SK-N-SH treated with all-trans-retinoic acid at 6 μM for 48 hours (cell line): ENCODE results near the gene RPL27A.

Experiments
- ATAC-seq: fragments of 200-7000 bp; cut with Tn5 transposase; 3 replicates; pipeline ENCODE4 v1.9.1; 2020; ENCODE audit warnings: mild to moderate bottlenecking, moderate library complexity
- ARNTL ChIP-seq: fragments of 450-650 bp; formaldehyde crosslinking; IDR thresholded peaks from 2 replicates; pipeline ENCODE4 v1.5.0; 2020; ENCODE audit warnings: low read depth, mild to moderate bottlenecking, moderate library complexity, borderline replicate concordance
- BACH2 ChIP-seq: fragments of 250-450 bp; sonication (Bioruptor Pico); IDR thresholded peaks from 2 replicates; pipeline ENCODE4 v1.9.0; 2021; ENCODE audit warnings: mild to moderate bottlenecking, borderline replicate concordance
- CSDC2 ChIP-seq: fragments of 250-450 bp; sonication (Bioruptor Pico); IDR thresholded peaks from 2 replicates; pipeline ENCODE4 v1.5.0; 2020; ENCODE audit warnings: mild to moderate bottlenecking, moderate library complexity
- CSRNP3 ChIP-seq: fragments of 250-450 bp; sonication (Bioruptor Pico); IDR thresholded peaks from 2 replicates; pipeline ENCODE4 v1.5.1; 2021; ENCODE audit warnings: mild to moderate bottlenecking, moderate library complexity
- ESRRG ChIP-seq: fragments of 250-450 bp; sonication (Bioruptor Pico); IDR thresholded peaks from 2 replicates; pipeline ENCODE4 v1.6.1; 2021; ENCODE audit warnings: mild to moderate bottlenecking
- GLIS3 ChIP-seq: fragments of 250-450 bp; sonication (Bioruptor Pico); IDR thresholded peaks from 2 replicates; pipeline ENCODE4 v1.5.0; 2020; ENCODE audit warnings: mild to moderate bottlenecking, moderate library complexity
- ISL1 ChIP-seq: fragments of 250-450 bp; sonication (Bioruptor Pico); IDR thresholded peaks from 2 replicates; pipeline ENCODE4 v2.1.2; 2022; ENCODE audit warnings: mild to moderate bottlenecking, moderate library complexity
- OSR1 ChIP-seq: fragments of 250-450 bp; sonication (Bioruptor Pico); IDR thresholded peaks from 2 replicates; pipeline ENCODE4 v1.8.0; 2022; ENCODE audit warnings: moderate library complexity, mild to moderate bottlenecking, inconsistent platforms
- PPARA ChIP-seq: fragments of 250-450 bp; sonication (Bioruptor Pico); IDR thresholded peaks from 2 replicates; pipeline ENCODE4 v1.5.0; 2020; ENCODE audit warnings: mild to moderate bottlenecking, borderline replicate concordance
- RARB ChIP-seq: fragments of 250-450 bp; sonication (Bioruptor Pico); IDR thresholded peaks from 2 replicates; pipeline ENCODE4 v1.8.0; 2021; ENCODE audit warnings: mild to moderate bottlenecking, moderate library complexity
- SNAI2 ChIP-seq: fragments of 250-450 bp; sonication (Bioruptor Pico); IDR thresholded peaks from 2 replicates; pipeline ENCODE4 v1.5.0; 2020; ENCODE audit warnings: mild to moderate bottlenecking, moderate library complexity
- TOX ChIP-seq: fragments of 250-450 bp; sonication (Bioruptor Pico); IDR thresholded peaks from 2 replicates; pipeline ENCODE4 v1.8.0; 2021; ENCODE audit warnings: mild to moderate bottlenecking, moderate library complexity, borderline replicate concordance
- ZC3H10 ChIP-seq: fragments of 250-450 bp; sonication (Bioruptor Pico); IDR thresholded peaks from 2 replicates; pipeline ENCODE4 v1.5.1; 2021; ENCODE audit warnings: mild to moderate bottlenecking, moderate library complexity
- ZFP3 ChIP-seq: fragments of 250-450 bp; sonication (Bioruptor Pico); IDR thresholded peaks from 2 replicates; pipeline ENCODE4 v1.5.0; 2020; ENCODE audit warnings: mild to moderate bottlenecking, moderate library complexity
- ZFP30 ChIP-seq: fragments of 450-650 bp; formaldehyde crosslinking; IDR thresholded peaks from 2 replicates; pipeline ENCODE4 v1.5.0; 2022; ENCODE audit warnings: mild to moderate bottlenecking, moderate library complexity
- ZNF565 ChIP-seq: fragments of 450-650 bp; formaldehyde crosslinking; conservative IDR thresholded peaks from 2 replicates; pipeline ENCODE4 v1.5.0; 2020; ENCODE audit warnings: low read depth, mild to moderate bottlenecking, moderate library complexity
- ZNF70 ChIP-seq: fragments of 450-650 bp; formaldehyde crosslinking; IDR thresholded peaks from 2 replicates; pipeline ENCODE4 v1.5.0; 2020; ENCODE audit warnings: mild to moderate bottlenecking, moderate library complexity
- ZNF8 ChIP-seq: fragments of 450-650 bp; formaldehyde crosslinking; IDR thresholded peaks from 2 replicates; pipeline ENCODE4 v1.5.0; 2020; ENCODE audit warnings: mild to moderate bottlenecking, moderate library complexity
- TF ChIP-seq, protein P1 (sequence below): fragments of 250-450 bp; sonication (Bioruptor Pico); IDR thresholded peaks from 2 replicates; pipeline ENCODE4 v1.8.0; 2021; ENCODE audit warnings: low read depth, mild to moderate bottlenecking, moderate library complexity, borderline replicate concordance
- TF ChIP-seq, protein P2 (sequence below): fragments of 250-450 bp; sonication (Bioruptor Pico); IDR thresholded peaks from 2 replicates; pipeline ENCODE4 v1.8.0; 2020; ENCODE audit warnings: mild to moderate bottlenecking, moderate library complexity, borderline replicate concordance
- TF ChIP-seq, protein P3 (sequence below): fragments of 250-450 bp; sonication (Bioruptor Pico); IDR thresholded peaks from 2 replicates; pipeline ENCODE4 v1.5.1; 2020; ENCODE audit warnings: low read depth, mild to moderate bottlenecking, moderate library complexity
- TF ChIP-seq, protein P4 (sequence below): fragments of 250-450 bp; sonication (Bioruptor Pico); IDR thresholded peaks from 2 replicates; pipeline ENCODE4 v1.5.0; 2020; ENCODE audit warnings: mild to moderate bottlenecking, moderate library complexity

Gene RPL27A

DNA sequence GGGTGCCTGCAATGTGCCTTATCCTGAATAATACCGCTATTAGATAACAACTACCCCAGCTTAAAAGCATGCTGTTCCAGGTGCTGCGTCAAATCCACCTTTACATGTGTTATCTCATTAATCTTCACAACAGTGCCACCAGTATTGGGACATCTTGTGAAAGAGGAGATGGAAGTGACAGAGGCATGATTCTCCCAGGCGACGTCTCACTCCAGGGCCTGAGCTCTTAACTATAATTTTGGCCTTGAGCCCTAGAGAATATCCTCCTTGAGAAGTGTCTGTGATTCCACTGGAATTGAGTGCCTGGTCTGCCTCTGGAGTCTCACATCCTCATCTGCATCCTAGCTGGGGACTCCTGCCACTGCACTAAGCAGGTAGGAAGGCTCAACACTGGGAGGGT is 43.8 kb downstream of the RPL27A start:
- ATAC-seq: no peak
- TF ChIP-seq ARNTL (CRISPR knock-in tag) (no peak), ZC3H10 (no peak), ZNF565 (CRISPR knock-in tag) (no peak), ZFP3 (CRISPR knock-in tag) (no peak), OSR1 (CRISPR knock-in tag) (no peak), ZNF8 (CRISPR knock-in tag) (no peak), ZNF70 (CRISPR knock-in tag) (no peak), ISL1 (CRISPR knock-in tag) (no peak), CSDC2 (CRISPR knock-in tag) (no peak), ZFP30 (no peak), RARB (CRISPR knock-in tag) (no peak), SNAI2 (CRISPR knock-in tag) (no peak), CSRNP3 (CRISPR knock-in tag) (no peak), ESRRG (CRISPR knock-in tag) (no peak), BACH2 (CRISPR knock-in tag) (no peak), TOX (CRISPR knock-in tag) (no peak)
- TF ChIP-seq, protein P1, sequence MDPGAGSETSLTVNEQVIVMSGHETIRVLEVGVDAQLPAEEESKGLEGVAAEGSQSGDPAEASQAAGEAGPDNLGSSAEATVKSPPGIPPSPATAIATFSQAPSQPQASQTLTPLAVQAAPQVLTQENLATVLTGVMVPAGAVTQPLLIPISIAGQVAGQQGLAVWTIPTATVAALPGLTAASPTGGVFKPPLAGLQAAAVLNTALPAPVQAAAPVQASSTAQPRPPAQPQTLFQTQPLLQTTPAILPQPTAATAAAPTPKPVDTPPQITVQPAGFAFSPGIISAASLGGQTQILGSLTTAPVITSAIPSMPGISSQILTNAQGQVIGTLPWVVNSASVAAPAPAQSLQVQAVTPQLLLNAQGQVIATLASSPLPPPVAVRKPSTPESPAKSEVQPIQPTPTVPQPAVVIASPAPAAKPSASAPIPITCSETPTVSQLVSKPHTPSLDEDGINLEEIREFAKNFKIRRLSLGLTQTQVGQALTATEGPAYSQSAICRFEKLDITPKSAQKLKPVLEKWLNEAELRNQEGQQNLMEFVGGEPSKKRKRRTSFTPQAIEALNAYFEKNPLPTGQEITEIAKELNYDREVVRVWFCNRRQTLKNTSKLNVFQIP (CRISPR knock-in tag): no peak
- TF ChIP-seq, protein P2, sequence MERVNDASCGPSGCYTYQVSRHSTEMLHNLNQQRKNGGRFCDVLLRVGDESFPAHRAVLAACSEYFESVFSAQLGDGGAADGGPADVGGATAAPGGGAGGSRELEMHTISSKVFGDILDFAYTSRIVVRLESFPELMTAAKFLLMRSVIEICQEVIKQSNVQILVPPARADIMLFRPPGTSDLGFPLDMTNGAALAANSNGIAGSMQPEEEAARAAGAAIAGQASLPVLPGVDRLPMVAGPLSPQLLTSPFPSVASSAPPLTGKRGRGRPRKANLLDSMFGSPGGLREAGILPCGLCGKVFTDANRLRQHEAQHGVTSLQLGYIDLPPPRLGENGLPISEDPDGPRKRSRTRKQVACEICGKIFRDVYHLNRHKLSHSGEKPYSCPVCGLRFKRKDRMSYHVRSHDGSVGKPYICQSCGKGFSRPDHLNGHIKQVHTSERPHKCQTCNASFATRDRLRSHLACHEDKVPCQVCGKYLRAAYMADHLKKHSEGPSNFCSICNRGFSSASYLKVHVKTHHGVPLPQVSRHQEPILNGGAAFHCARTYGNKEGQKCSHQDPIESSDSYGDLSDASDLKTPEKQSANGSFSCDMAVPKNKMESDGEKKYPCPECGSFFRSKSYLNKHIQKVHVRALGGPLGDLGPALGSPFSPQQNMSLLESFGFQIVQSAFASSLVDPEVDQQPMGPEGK (CRISPR knock-in tag): no peak
- TF ChIP-seq, protein P3, sequence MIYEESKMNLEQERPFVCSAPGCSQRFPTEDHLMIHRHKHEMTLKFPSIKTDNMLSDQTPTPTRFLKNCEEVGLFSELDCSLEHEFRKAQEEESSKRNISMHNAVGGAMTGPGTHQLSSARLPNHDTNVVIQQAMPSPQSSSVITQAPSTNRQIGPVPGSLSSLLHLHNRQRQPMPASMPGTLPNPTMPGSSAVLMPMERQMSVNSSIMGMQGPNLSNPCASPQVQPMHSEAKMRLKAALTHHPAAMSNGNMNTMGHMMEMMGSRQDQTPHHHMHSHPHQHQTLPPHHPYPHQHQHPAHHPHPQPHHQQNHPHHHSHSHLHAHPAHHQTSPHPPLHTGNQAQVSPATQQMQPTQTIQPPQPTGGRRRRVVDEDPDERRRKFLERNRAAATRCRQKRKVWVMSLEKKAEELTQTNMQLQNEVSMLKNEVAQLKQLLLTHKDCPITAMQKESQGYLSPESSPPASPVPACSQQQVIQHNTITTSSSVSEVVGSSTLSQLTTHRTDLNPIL (CRISPR knock-in tag): no peak
- TF ChIP-seq, all 23 proteins: peak for 0

GRCh38 chr11:8728563-8728962 is 46.0 kb downstream of the RPL27A start:
- TF ChIP-seq, protein P2 (CRISPR knock-in tag): no peak
- no peak for TF ChIP-seq ZFP30
- TF ChIP-seq SNAI2 (CRISPR knock-in tag): no peak
- TF ChIP-seq ISL1 (CRISPR knock-in tag): no peak
- no peak for TF ChIP-seq RARB (CRISPR knock-in tag)
- TF ChIP-seq PPARA (CRISPR knock-in tag): no peak
- no peak for TF ChIP-seq ZNF565 (CRISPR knock-in tag)
- TF ChIP-seq, protein P1 (CRISPR knock-in tag): no peak
- TF ChIP-seq BACH2 (CRISPR knock-in tag): no peak
- TF ChIP-seq GLIS3 (CRISPR knock-in tag): no peak
- TF ChIP-seq CSRNP3 (CRISPR knock-in tag): no peak
- TF ChIP-seq ZFP3 (CRISPR knock-in tag): no peak
- TF ChIP-seq, protein P3 (CRISPR knock-in tag): no peak
- TF ChIP-seq TOX (CRISPR knock-in tag): no peak
- no peak for TF ChIP-seq ZC3H10
- TF ChIP-seq, protein P4, sequence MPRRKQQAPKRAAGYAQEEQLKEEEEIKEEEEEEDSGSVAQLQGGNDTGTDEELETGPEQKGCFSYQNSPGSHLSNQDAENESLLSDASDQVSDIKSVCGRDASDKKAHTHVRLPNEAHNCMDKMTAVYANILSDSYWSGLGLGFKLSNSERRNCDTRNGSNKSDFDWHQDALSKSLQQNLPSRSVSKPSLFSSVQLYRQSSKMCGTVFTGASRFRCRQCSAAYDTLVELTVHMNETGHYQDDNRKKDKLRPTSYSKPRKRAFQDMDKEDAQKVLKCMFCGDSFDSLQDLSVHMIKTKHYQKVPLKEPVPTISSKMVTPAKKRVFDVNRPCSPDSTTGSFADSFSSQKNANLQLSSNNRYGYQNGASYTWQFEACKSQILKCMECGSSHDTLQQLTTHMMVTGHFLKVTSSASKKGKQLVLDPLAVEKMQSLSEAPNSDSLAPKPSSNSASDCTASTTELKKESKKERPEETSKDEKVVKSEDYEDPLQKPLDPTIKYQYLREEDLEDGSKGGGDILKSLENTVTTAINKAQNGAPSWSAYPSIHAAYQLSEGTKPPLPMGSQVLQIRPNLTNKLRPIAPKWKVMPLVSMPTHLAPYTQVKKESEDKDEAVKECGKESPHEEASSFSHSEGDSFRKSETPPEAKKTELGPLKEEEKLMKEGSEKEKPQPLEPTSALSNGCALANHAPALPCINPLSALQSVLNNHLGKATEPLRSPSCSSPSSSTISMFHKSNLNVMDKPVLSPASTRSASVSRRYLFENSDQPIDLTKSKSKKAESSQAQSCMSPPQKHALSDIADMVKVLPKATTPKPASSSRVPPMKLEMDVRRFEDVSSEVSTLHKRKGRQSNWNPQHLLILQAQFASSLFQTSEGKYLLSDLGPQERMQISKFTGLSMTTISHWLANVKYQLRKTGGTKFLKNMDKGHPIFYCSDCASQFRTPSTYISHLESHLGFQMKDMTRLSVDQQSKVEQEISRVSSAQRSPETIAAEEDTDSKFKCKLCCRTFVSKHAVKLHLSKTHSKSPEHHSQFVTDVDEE (CRISPR knock-in tag): no peak
- peak; percentile 6; the same call in 2 of the 3 replicates for ATAC-seq
